OCI-LY1 (cell line): Measurements from ENCODE around the gene DLD.

Experiments used
- CTCF ChIP-seq: fragments of 200-600 bp; sonication (generic), shearing (Covaris generic); IDR thresholded peaks from 2 replicates; pipeline ENCODE4 v1.5.1; 2017; ENCODE audit warnings: mild to moderate bottlenecking, antibody characterized with exemption, low read length, moderate library complexity, mixed read lengths
- EZH2 ChIP-seq: fragments of 200-600 bp; sonication (generic), shearing (Covaris generic); IDR thresholded peaks from 2 replicates; pipeline ENCODE4 v1.8.0; 2017; ENCODE audit warnings: borderline replicate concordance, mixed run types, mild to moderate bottlenecking, antibody characterized with exemption, low read length, moderate library complexity, mixed read lengths

GRCh38 chr7:107958764-107959526 is 68.0 kb downstream of the DLD start:
- TF ChIP-seq CTCF (no peak), EZH2 (no peak)
